ENCODE results near the gene VASH1.

GRCh38 chr14:76762411-76763095 lies 1.3 kb downstream of the VASH1 start:
- TF ChIP-seq POLR2A (IDR thresholded peaks at IDR 0.05; ENCODE audit: low read length) (no peak), RAD21 (conservative IDR thresholded peaks at IDR 0.05 in 1 of 2, IDR thresholded peaks at IDR 0.05 in 1 of 2) (no peak), BHLHE40 (IDR thresholded peaks at IDR 0.05; ENCODE audit: low read depth, low read length) (no peak), CHD4 (IDR thresholded peaks at IDR 0.05; ENCODE audit: borderline replicate concordance) (no peak), CBX8 (IDR thresholded peaks at IDR 0.05) (no peak), EP300 (IDR thresholded peaks at IDR 0.05) (no peak)
- TF ChIP-seq, protein P1, sequence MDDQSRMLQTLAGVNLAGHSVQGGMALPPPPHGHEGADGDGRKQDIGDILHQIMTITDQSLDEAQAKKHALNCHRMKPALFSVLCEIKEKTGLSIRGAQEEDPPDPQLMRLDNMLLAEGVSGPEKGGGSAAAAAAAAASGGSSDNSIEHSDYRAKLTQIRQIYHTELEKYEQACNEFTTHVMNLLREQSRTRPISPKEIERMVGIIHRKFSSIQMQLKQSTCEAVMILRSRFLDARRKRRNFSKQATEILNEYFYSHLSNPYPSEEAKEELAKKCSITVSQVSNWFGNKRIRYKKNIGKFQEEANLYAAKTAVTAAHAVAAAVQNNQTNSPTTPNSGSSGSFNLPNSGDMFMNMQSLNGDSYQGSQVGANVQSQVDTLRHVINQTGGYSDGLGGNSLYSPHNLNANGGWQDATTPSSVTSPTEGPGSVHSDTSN (IDR thresholded peaks at IDR 0.05): no peak
- TF ChIP-seq, protein P2, sequence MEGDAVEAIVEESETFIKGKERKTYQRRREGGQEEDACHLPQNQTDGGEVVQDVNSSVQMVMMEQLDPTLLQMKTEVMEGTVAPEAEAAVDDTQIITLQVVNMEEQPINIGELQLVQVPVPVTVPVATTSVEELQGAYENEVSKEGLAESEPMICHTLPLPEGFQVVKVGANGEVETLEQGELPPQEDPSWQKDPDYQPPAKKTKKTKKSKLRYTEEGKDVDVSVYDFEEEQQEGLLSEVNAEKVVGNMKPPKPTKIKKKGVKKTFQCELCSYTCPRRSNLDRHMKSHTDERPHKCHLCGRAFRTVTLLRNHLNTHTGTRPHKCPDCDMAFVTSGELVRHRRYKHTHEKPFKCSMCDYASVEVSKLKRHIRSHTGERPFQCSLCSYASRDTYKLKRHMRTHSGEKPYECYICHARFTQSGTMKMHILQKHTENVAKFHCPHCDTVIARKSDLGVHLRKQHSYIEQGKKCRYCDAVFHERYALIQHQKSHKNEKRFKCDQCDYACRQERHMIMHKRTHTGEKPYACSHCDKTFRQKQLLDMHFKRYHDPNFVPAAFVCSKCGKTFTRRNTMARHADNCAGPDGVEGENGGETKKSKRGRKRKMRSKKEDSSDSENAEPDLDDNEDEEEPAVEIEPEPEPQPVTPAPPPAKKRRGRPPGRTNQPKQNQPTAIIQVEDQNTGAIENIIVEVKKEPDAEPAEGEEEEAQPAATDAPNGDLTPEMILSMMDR (IDR thresholded peaks at IDR 0.05): no peak
